CD14-positive monocyte (primary cell): ENCODE measurements around the gene PCDHGA7. TPM values are rescaled to one million over a fixed set of nuclear protein-coding genes. Genes with fewer than 3 reads are reported as not detected.

Source experiments
- DNase-seq, 3 donors: peaks; one replicate each; pipeline ENCODE4 v3.0.0-alpha.2; 2011 to 2022
- H2AFZ ChIP-seq: 2 replicates; pipeline ENCODE4 v1.6.0; 2012; ENCODE audit warnings: mild to moderate bottlenecking, low read depth, low read length, inconsistent platforms; ENCODE audit not compliant: insufficient read depth, poor library complexity, severe bottlenecking
- H3K27ac ChIP-seq, 2 donors: 1 replicate in 1 of 2; 2 replicates in 1 of 2; pipeline ENCODE4 v1.5.1; 2012 to 2013; ENCODE audit warnings: low read length in 2 of 2, control low read depth in 1 of 2, inconsistent platforms in 1 of 2, low read depth in 1 of 2, mild to moderate bottlenecking in 1 of 2
- H3K27me3 ChIP-seq, 2 donors: one replicate each; pipeline versions ENCODE4 v1.6.0 to v1.6.1; 2011 to 2013; ENCODE audit warnings: low read length in 2 of 2; ENCODE audit not compliant: control insufficient read depth in 2 of 2, insufficient read depth in 2 of 2
- H3K36me3 ChIP-seq, 2 donors: replicated peaks in 1 of 2; 1 replicate in 1 of 2; 2 replicates in 1 of 2; pipeline versions ENCODE4 v1.5.1 to v1.6.1; 2012 to 2013; ENCODE audit warnings: low read length in 2 of 2, control low read depth in 1 of 2, inconsistent platforms in 1 of 2, mild to moderate bottlenecking in 1 of 2; ENCODE audit not compliant: insufficient read depth in 2 of 2, control insufficient read depth in 1 of 2
- H3K4me1 ChIP-seq, 2 donors: 1 replicate in 1 of 2; 2 replicates in 1 of 2; pipeline versions ENCODE4 v1.5.1 to v1.6.1; 2012 to 2013; ENCODE audit warnings: low read length in 2 of 2, control low read depth in 1 of 2, inconsistent platforms in 1 of 2, mild to moderate bottlenecking in 1 of 2, moderate library complexity in 1 of 2; ENCODE audit not compliant: insufficient read depth in 2 of 2, control insufficient read depth in 1 of 2
- H3K4me2 ChIP-seq: replicated peaks from 2 replicates; pipeline ENCODE3; 2012; ENCODE audit warnings: low read length, moderate library complexity, mild to moderate bottlenecking; ENCODE audit not compliant: poor library complexity, severe bottlenecking; ENCODE audit errors: extremely low read depth
- H3K4me3 ChIP-seq, 3 experiments: fragments of 200-600 bp in 1 of 3; sonication (generic) in 1 of 3; replicated peaks in 1 of 3; 1 replicate in 2 of 3; 2 replicates in 1 of 3; pipeline ENCODE4 v1.5.1; 2011 to 2013; ENCODE audit warnings: low read length in 3 of 3, mild to moderate bottlenecking in 3 of 3, control low read depth in 2 of 3, low read depth in 2 of 3, inconsistent platforms in 1 of 3, moderate library complexity in 1 of 3
- H3K79me2 ChIP-seq: 2 replicates; pipeline ENCODE4 v1.6.0; 2012; ENCODE audit warnings: mild to moderate bottlenecking, control low read depth, inconsistent platforms, low read length, moderate library complexity; ENCODE audit not compliant: insufficient read depth
- H3K9ac ChIP-seq: 2 replicates; pipeline ENCODE4 v1.6.0; 2017; ENCODE audit warnings: low read length, mild to moderate bottlenecking; ENCODE audit not compliant: insufficient read depth, poor library complexity, severe bottlenecking
- H3K9me3 ChIP-seq, 2 donors: replicated peaks in 1 of 2; 1 replicate in 1 of 2; 2 replicates in 1 of 2; pipeline versions ENCODE4 v1.5.1 to v1.6.1; 2012 to 2013; ENCODE audit warnings: low read length in 2 of 2, control low read depth in 1 of 2; ENCODE audit not compliant: control insufficient read depth in 1 of 2, insufficient read depth in 1 of 2
- H4K20me1 ChIP-seq: 2 replicates; pipeline ENCODE4 v1.6.0; 2012; ENCODE audit warnings: mild to moderate bottlenecking, low read length, control low read depth, moderate library complexity; ENCODE audit not compliant: insufficient read depth
- H3K27ac Mint-ChIP-seq, 7 donors: one replicate each; pipeline ENCODE4 v1.8.0; 2020; ENCODE audit warnings: mild to moderate bottlenecking in 7 of 7, mixed read lengths in 7 of 7, moderate library complexity in 6 of 7, inconsistent platforms in 2 of 7
- H3K27me3 Mint-ChIP-seq, 3 donors: one replicate each; pipeline ENCODE4 v1.8.0; 2021 to 2022; ENCODE audit warnings: low read depth in 3 of 3, mild to moderate bottlenecking in 3 of 3, mixed read lengths in 3 of 3, moderate library complexity in 3 of 3, inconsistent platforms in 1 of 3
- H3K36me3 Mint-ChIP-seq, 2 donors: one replicate each; pipeline ENCODE4 v1.8.0; 2020; ENCODE audit warnings: mixed read lengths in 2 of 2, inconsistent platforms in 1 of 2, mild to moderate bottlenecking in 1 of 2
- H3K4me1 Mint-ChIP-seq: one replicate; pipeline ENCODE4 v1.8.0; 2020; ENCODE audit warnings: mild to moderate bottlenecking, mixed read lengths
- H3K4me3 Mint-ChIP-seq, 2 donors: one replicate each; pipeline ENCODE4 v1.8.0; 2020; ENCODE audit warnings: mild to moderate bottlenecking in 2 of 2, mixed read lengths in 2 of 2, moderate library complexity in 1 of 2
- H3K9me3 Mint-ChIP-seq, 7 donors: one replicate each; pipeline ENCODE4 v1.8.0; 2020 to 2022; ENCODE audit warnings: mixed read lengths in 7 of 7, mild to moderate bottlenecking in 6 of 7, moderate library complexity in 6 of 7, inconsistent platforms in 2 of 7
- CTCF ChIP-seq: fragments of 200-600 bp; IDR thresholded peaks from one replicate; pipeline ENCODE4 v1.8.0; 2022; ENCODE audit warnings: antibody characterized with exemption, mild to moderate bottlenecking
- WGBS: methylation state at CpG from one replicate; pipeline ENCODE4 v1.1.5; 2013; ENCODE audit warnings: missing lambda C conversion rate; ENCODE audit not compliant: insufficient coverage; 5-methylcytosine and 5-hydroxymethylcytosine counted together
- intact Hi-C, 2 donors: fragments of 100-400 bp; cut with micrococcal nuclease; formaldehyde crosslinking; loops; one replicate each; pipeline versions ENCODE4 v1.15.0 to v1.15.1; 2023
- polyA plus RNA-seq, 3 donors: library from polyadenylated mRNA; depleted of rRNA in 1 of 3; unstranded in 2 of 3; stranded (reverse) in 1 of 3; fragments of 300-500 nt in 2 of 3; fragments of >200 nt in 1 of 3; fragmentation: Illumina TruSeq in 2 of 3; gene quantifications; 1 replicate in 2 of 3; 2 replicates in 1 of 3; pipeline ENCODE4 v1.2.3, GENCODE V29; 2012 to 2021

PCDHGA7 gene
- polyA plus RNA-seq, 3 donors, result not detected

GRCh38 chr5:141371572-141372475 lies 10.7 kb upstream of the PCDHGA7 start:
- intact Hi-C loops, result no loop called here
- peaks cover 8% of the 10 kb centered on the region for H3K4me1 Mint-ChIP-seq
- Histone ChIP-seq H3K4me3 (no peak overlapping the region), H3K36me3 (no peaks in the 10 kb centered on the region), H3K4me1 (no peaks in the 10 kb centered on the region), H4K20me1 (no peaks in the 10 kb centered on the region), H3K4me2 (no peak overlapping the region), H3K9ac (no peak overlapping the region), H3K27ac (no peak overlapping the region), H2AFZ (no peak overlapping the region), H3K79me2 (no peaks in the 10 kb centered on the region), H3K27me3 (peaks cover 37 to 96% of the 10 kb centered on the region in 2 donors), H3K9me3 (peaks cover 59 to 66% of the 10 kb centered on the region in 2 donors)
- H3K36me3 Mint-ChIP-seq, result peaks cover 6 to 11% of the 10 kb centered on the region in 2 donors
- WGBS, result 40% methylated on average over 69 of the region's 69 CpGs
- peaks cover 46 to 77% (median 72%) of the 10 kb centered on the region in 3 donors for H3K27me3 Mint-ChIP-seq
- H3K9me3 Mint-ChIP-seq, result peaks cover 42 to 79% (median 67%) of the 10 kb centered on the region in 7 donors
- no peak for TF ChIP-seq CTCF
- DNase-seq, result no peak
- H3K27ac Mint-ChIP-seq, result no peak overlapping the region
- peak overlapping the region in 1 of 2 donors; percentile 59 for H3K4me3 Mint-ChIP-seq

- peaks cover 8% of the 10 kb centered on the region for H3K4me1 Mint-ChIP-seq
- H3K4me1 ChIP-seq, result no peaks in the 10 kb centered on the region
- 29% methylated on average over 26 of the region's 27 CpGs for WGBS
- H3K27ac ChIP-seq, result no peak within 1 kb of the TSS
- peaks cover 6 to 11% of the 10 kb centered on the region in 2 donors for H3K36me3 Mint-ChIP-seq
- peaks cover 42 to 85% (median 73%) of the 10 kb centered on the region in 7 donors for H3K9me3 Mint-ChIP-seq
- no peak within 1 kb of the TSS for H3K27ac Mint-ChIP-seq
- H3K4me3 ChIP-seq, result no peak within 1 kb of the TSS
- TF ChIP-seq CTCF, result peak; percentile 17
- no peak for DNase-seq
- H3K4me2 ChIP-seq, result no peak within 1 kb of the TSS
- H3K9me3 ChIP-seq, result peaks cover 64 to 73% of the 10 kb centered on the region in 2 donors
- no peak within 1 kb of the TSS for H3K9ac ChIP-seq
- peaks cover 35 to 88% of the 10 kb centered on the region in 2 donors for H3K27me3 ChIP-seq
- peak within 1 kb of the TSS in 1 of 2 donors; percentile 60 for H3K4me3 Mint-ChIP-seq
- H2AFZ ChIP-seq, result no peak within 1 kb of the TSS
- H4K20me1 ChIP-seq, result no peaks in the 10 kb centered on the region
- H3K79me2 ChIP-seq, result no peaks in the 10 kb centered on the region
- H3K36me3 ChIP-seq, result no peaks in the 10 kb centered on the region
- intact Hi-C loops, result no loop called here
- H3K27me3 Mint-ChIP-seq, result peaks cover 39 to 75% (median 64%) of the 10 kb centered on the region in 3 donors
These were observed 8.7 kb upstream of the PCDHGA7 start, which contains the start of gene PCDHGA6 for GRCh38 chr5:141373673-141374317. Gene PCDHGA6 (plus strand): TSS chr5:141373891. CDS start chr5:141374084, 193 bp downstream.
